Thoracic aorta (tissue), 2 donors: ENCODE measurements around the gene GALNT4. TPM values are rescaled to one million over a fixed set of nuclear protein-coding genes. Genes with fewer than 3 reads are reported as not detected.

ENCODE experiments used
- ATAC-seq: fragments of 150-250 bp; one replicate; pipeline ENCODE4 v1.8.0; 2017; ENCODE audit warnings: low read depth; ENCODE audit not compliant: insufficient number of reproducible peaks, low FRiP score
- DNase-seq: peaks from one replicate; pipeline ENCODE4 v3.0.0-alpha.2; 2020; ENCODE audit warnings: low spot score
- H3K27ac ChIP-seq, 2 donors: fragments of 200-600 bp; sonication (generic); 1 replicate in 1 of 2; 2 replicates in 1 of 2; pipeline ENCODE4 v1.5.1; 2016; ENCODE audit warnings: mild to moderate bottlenecking in 2 of 2, moderate library complexity in 2 of 2
- H3K27me3 ChIP-seq: fragments of 200-600 bp; sonication (generic); replicated peaks from 2 replicates; pipeline ENCODE4 v1.6.0; 2016; ENCODE audit warnings: mild to moderate bottlenecking; ENCODE audit not compliant: insufficient read depth
- H3K36me3 ChIP-seq: fragments of 200-600 bp; sonication (generic); one replicate; pipeline ENCODE4 v1.5.1; 2016
- H3K4me1 ChIP-seq, 2 donors: fragments of 200-600 bp; sonication (generic); 1 replicate in 1 of 2; 2 replicates in 1 of 2; pipeline versions ENCODE4 v1.5.1 to v1.6.0; 2016; ENCODE audit warnings: low read depth in 2 of 2, mild to moderate bottlenecking in 1 of 2; ENCODE audit not compliant: control insufficient read depth in 1 of 2
- H3K4me3 ChIP-seq: fragments of 200-600 bp; sonication (generic); 2 replicates; pipeline ENCODE4 v1.5.1; 2016; ENCODE audit warnings: mild to moderate bottlenecking
- H3K9me3 ChIP-seq: fragments of 200-600 bp; sonication (generic); 2 replicates; pipeline ENCODE4 v1.5.1; 2016
- CTCF ChIP-seq: fragments of 200-600 bp; sonication (generic); IDR thresholded peaks from one replicate; pipeline ENCODE4 v1.5.1; 2019; ENCODE audit warnings: antibody characterized with exemption
- total RNA-seq, 2 donors: library from RNA; depleted of rRNA; stranded (reverse); fragments of >200 nt; gene quantifications; one replicate each; pipeline versions ENCODE4 v1.1.0 to v1.2.3, GENCODE V29; 2016

The GALNT4 gene
- total RNA-seq, 2 donors from 2014 or later: 6.9 to 14.3 TPM

- Histone ChIP-seq H3K27me3 (no peaks in the 10 kb centered on the region), H3K27ac (no peak overlapping the region), H3K4me3 (no peak overlapping the region), H3K4me1 (peaks cover 0 to 8% of the 10 kb centered on the region in 2 donors), H3K36me3 (no peaks in the 10 kb centered on the region), H3K9me3 (no peaks in the 10 kb centered on the region)
- ATAC-seq (no peak), DNase-seq (no peak)
- no peak for TF ChIP-seq CTCF
These were observed 14.3 kb upstream of the GALNT4 start for GRCh38 chr12:89538897-89539296.

GRCh38 chr12:89537389-89537788 is 12.8 kb upstream of the GALNT4 start:
- no peak overlapping the region for H3K27ac ChIP-seq
- no peak for TF ChIP-seq CTCF
- H3K27me3 ChIP-seq: no peaks in the 10 kb centered on the region
- no peaks in the 10 kb centered on the region for H3K4me1 ChIP-seq
- DNase-seq: no peak
- no peaks in the 10 kb centered on the region for H3K9me3 ChIP-seq
- ATAC-seq: no peak
- no peak overlapping the region for H3K4me3 ChIP-seq
- H3K36me3 ChIP-seq: no peaks in the 10 kb centered on the region

DNA sequence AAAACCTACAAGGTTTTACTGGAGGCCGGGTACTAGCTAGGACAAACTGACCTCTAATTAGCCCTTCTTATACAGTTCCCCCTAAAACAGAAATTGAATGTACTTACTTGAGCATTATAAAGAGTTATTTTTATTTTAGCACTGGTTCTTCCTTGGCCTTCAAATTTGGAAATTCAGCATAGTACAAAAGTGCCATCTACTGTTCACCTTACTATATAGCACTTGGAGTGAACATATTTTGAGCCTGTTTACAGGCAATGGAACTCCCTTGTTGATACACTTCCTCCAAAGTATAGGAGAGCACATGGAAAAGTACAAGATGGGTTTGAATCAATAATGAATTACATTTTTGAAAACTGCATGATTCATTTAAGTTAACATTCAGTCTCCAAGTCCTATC is 5.1 kb upstream of the GALNT4 start:
- no peaks in the 10 kb centered on the region for H3K9me3 ChIP-seq
- no peak overlapping the region for H3K4me3 ChIP-seq
- TF ChIP-seq CTCF: peak; percentile 63
- H3K27ac ChIP-seq: no peak overlapping the region
- DNase-seq (no peak), ATAC-seq (no peak)
- H3K27me3 ChIP-seq: no peaks in the 10 kb centered on the region
- H3K4me1 ChIP-seq: peaks cover 3 to 7% of the 10 kb centered on the region in 2 donors
- no peaks in the 10 kb centered on the region for H3K36me3 ChIP-seq

- H3K4me3 ChIP-seq: no peak overlapping the region
- H3K27ac ChIP-seq: no peak overlapping the region
- peaks cover 8 to 14% of the 10 kb centered on the region in 2 donors for H3K4me1 ChIP-seq
- no peak for TF ChIP-seq CTCF
- H3K9me3 ChIP-seq: no peaks in the 10 kb centered on the region
- ATAC-seq (no peak), DNase-seq (no peak)
- H3K36me3 ChIP-seq: no peaks in the 10 kb centered on the region
- H3K27me3 ChIP-seq: no peaks in the 10 kb centered on the region
These were observed 3.8 kb upstream of the GALNT4 start for GRCh38 chr12:89528434-89528833.

DNA sequence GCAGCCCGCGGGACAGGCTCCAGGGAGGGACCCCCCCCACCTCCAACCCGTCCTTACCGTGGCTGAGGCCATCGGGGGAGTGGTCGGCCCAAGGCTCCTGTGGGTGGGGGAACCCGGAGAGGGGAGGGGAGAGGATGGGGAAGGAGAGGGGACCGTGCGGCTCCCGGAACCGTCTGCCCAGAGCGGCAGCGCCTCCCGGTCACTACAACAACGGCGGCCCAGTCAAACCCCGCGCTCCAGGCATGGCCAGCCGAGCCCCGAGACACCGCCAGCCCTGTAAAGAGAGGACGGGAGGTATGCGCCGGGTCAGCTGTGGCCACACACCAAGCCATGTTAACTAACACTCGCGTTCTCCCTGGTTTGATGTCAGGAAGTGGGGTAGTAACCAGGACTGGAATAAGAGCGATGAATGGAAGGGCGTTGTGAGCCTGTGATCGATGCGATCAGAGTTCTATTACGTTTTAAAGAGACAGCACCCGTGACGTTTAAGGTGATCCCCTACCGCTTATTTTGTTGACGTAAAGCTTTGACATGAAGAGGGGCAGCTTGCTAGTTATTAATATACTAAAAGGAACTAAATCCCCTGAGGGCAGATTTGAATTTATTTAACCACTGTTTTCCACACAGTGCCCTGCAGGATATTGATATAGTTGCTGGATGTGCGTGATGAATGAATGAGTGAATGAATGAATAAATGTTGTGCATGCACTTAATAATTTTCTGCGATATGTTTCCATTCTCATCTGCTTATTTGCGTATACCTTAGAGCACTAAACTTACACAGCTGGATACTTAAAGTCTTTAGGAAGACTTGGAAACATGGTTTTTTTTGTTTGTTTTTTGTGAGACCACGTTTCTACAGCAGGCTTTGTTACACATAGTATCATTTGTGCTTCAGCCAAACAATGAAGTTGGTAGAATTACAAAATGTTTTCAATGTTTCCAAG is 1.5 kb upstream of the GALNT4 start, which contains the start of gene POC1B:
POC1B (minus strand) TSS at position 224 of the 947 bp plus-strand sequence; CDS start at position 72, 152 bp downstream.
- H3K36me3 ChIP-seq: no peaks in the 10 kb centered on the region
- peak within 1 kb of the TSS; percentile 81 for H3K4me3 ChIP-seq
- H3K27ac ChIP-seq: peak within 1 kb of the TSS; percentile 89 to 96
- H3K9me3 ChIP-seq: no peaks in the 10 kb centered on the region
- H3K4me1 ChIP-seq: peaks cover 29 to 37% of the 10 kb centered on the region in 2 donors
- DNase-seq (peak; percentile 23), ATAC-seq (peak; percentile 56)
- TF ChIP-seq CTCF: no peak
- H3K27me3 ChIP-seq: no peaks in the 10 kb centered on the region
